ENCODE data around the gene CCDC184.
"Not testable (repeated sequence)": the region's sequence is repeated elsewhere in the genome, so short reads cannot be mapped to it uniquely, and the experiment has no call there.

CCDC184 gene

GRCh38 chr12:48216785-48217184 lies 33.3 kb downstream of the CCDC184 start:
- DNase-seq, result peak; percentile 11 to 40

GRCh38 chr12:48219631-48220030 lies 36.2 kb downstream of the CCDC184 start:
- no peak for DNase-seq

DNA sequence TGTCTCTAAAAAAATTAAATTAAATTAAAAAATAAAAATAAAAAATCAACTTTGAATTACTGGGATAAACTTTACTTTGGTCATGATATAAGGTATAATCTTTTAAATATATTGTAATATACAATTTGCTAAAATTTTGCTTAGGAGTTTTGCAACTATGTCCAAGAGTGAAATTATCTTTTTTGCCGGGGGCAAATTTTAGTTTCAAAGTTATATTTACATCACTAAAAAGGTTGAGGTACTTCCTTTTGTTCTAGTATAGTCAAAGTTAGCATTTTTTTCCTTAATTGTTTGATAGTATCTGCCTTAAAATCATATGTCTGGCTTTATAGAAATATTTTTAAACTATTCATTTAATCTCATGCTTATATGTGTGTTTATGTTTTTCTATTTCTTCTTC lies 37.3 kb downstream of the CCDC184 start:
- no peak for DNase-seq

- no peak for DNase-seq
These were observed 38.2 kb downstream of the CCDC184 start for GRCh38 chr12:48221645-48222044.

GRCh38 chr12:48224533-48224932 lies 41.1 kb downstream of the CCDC184 start:
- not testable (repeated sequence) for DNase-seq

GRCh38 chr12:48231169-48231958 lies 47.9 kb downstream of the CCDC184 start:
- not testable (repeated sequence) for DNase-seq
